NT2/D1 (cell line): ENCODE measurements around the gene RGSL1.

ENCODE experiments used
- YY1 ChIP-seq: IDR thresholded peaks from 2 replicates; pipeline ENCODE4 v1.6.1; 2011; ENCODE audit not compliant: insufficient read length, insufficient read depth
- ZNF274 ChIP-seq: IDR thresholded peaks from 2 replicates; pipeline ENCODE4 v1.6.1; 2011; ENCODE audit warnings: mild to moderate bottlenecking, low read depth, low read length

DNA sequence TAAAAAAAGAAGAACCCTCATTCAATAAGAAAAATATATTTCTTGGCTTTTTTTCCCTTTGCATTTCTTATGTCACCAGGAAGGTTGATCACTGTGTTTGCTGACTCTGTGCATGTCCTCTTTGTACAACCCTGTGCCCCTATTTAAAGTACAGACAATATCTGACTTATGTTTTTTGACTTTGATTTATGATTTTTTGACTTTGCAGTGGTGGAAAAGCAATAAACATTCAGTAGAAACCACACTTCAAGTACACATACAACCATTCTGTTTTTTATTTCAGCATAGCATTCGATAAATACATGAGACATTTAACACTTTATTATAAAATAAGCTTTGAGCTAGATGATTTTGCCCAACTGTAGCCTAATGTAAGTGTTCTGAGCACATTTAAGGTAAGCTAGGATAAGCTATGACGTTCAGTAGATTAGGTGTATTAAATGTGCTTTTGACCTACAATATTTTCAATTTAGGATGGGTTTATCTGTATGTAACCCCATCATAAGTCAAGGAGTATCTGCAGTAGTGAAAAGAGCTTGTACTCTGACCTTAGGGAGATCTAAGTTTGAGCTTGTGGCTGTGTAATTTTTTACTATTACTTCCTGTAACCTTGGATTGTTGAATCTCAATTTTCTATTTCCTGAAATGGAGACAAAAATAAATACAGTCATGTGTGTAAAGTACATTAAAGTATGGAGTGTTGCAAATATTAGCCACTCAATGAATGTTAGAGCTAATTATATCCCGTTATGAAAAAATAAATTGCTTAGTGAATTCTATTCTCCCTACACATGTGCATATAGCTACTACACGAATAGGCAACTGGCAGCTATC, 137.9 kb downstream of the RGSL1 start:
- TF ChIP-seq YY1 (no peak), ZNF274 (no peak)
